Central memory CD8-positive, alpha-beta T cell (primary cell): ENCODE measurements around the gene TSBP1.

Experiments
- ATAC-seq: fragments of 150-1000 bp; cut with Tn5 transposase; replicated peaks from 2 replicates; pipeline ENCODE4 v1.10.0; 2022; ENCODE audit warnings: mild to moderate bottlenecking, moderate FRiP score, moderate number of reproducible peaks; ENCODE audit not compliant: poor library complexity, severe bottlenecking; ENCODE audit errors: extremely low read depth
- DNase-seq, 2 donors: peaks; one replicate each; pipeline ENCODE4 v3.0.0; 2021; ENCODE audit warnings: low spot score in 2 of 2
- H3K27ac Mint-ChIP-seq: one replicate; pipeline ENCODE4 v1.8.0; 2022; ENCODE audit warnings: low read depth, mild to moderate bottlenecking, moderate library complexity, mixed read lengths
- H3K27me3 Mint-ChIP-seq: one replicate; pipeline ENCODE4 v1.8.0; 2022; ENCODE audit warnings: mixed read lengths
- H3K36me3 Mint-ChIP-seq: one replicate; pipeline ENCODE4 v1.8.0; 2022; ENCODE audit warnings: mild to moderate bottlenecking, moderate library complexity, mixed read lengths; ENCODE audit not compliant: insufficient read depth
- H3K4me1 Mint-ChIP-seq: one replicate; pipeline ENCODE4 v1.8.0; 2022; ENCODE audit warnings: mixed read lengths
- H3K4me3 Mint-ChIP-seq: one replicate; pipeline ENCODE4 v1.8.0; 2022; ENCODE audit warnings: mild to moderate bottlenecking, moderate library complexity, mixed read lengths
- H3K9me3 Mint-ChIP-seq: one replicate; pipeline ENCODE4 v1.8.0; 2022; ENCODE audit warnings: mixed read lengths

TSBP1 gene

GRCh38 chr6:32371803-32372202 lies at the start of gene TSBP1:
TSBP1 (minus strand) TSS chr6:32371903; CDS start chr6:32371706, 197 bp downstream.
- ATAC-seq (no peak), DNase-seq (no peak)
- peaks cover 67% of the 10 kb centered on the region for H3K27me3 Mint-ChIP-seq
- no peak within 1 kb of the TSS for H3K27ac Mint-ChIP-seq
- H3K9me3 Mint-ChIP-seq = no peaks in the 10 kb centered on the region
- H3K4me1 Mint-ChIP-seq = no peaks in the 10 kb centered on the region
- no peak within 1 kb of the TSS for H3K4me3 Mint-ChIP-seq
- no peaks in the 10 kb centered on the region for H3K36me3 Mint-ChIP-seq

GRCh38 chr6:32416036-32416435 lies 44.3 kb upstream of the TSBP1 start:
- no peak overlapping the region for H3K4me3 Mint-ChIP-seq
- ATAC-seq (no peak), DNase-seq (no peak)
- H3K4me1 Mint-ChIP-seq = peaks cover 12% of the 10 kb centered on the region
- peaks cover 75% of the 10 kb centered on the region for H3K27me3 Mint-ChIP-seq
- H3K27ac Mint-ChIP-seq = no peak overlapping the region
- H3K36me3 Mint-ChIP-seq = peaks cover 1% of the 10 kb centered on the region
- H3K9me3 Mint-ChIP-seq = no peaks in the 10 kb centered on the region

GRCh38 chr6:32415521-32416019 lies 43.9 kb upstream of the TSBP1 start:
- DNase-seq = peak; percentile 64 to 70
- H3K9me3 Mint-ChIP-seq = no peaks in the 10 kb centered on the region
- H3K27ac Mint-ChIP-seq = no peak overlapping the region
- peaks cover 77% of the 10 kb centered on the region for H3K27me3 Mint-ChIP-seq
- H3K4me1 Mint-ChIP-seq = peaks cover 12% of the 10 kb centered on the region
- ATAC-seq = peak; percentile 31
- H3K36me3 Mint-ChIP-seq = peaks cover 1% of the 10 kb centered on the region
- no peak overlapping the region for H3K4me3 Mint-ChIP-seq

- Mint-ChIP-seq H3K4me3 (no peak overlapping the region), H3K27ac (no peak overlapping the region), H3K9me3 (no peaks in the 10 kb centered on the region), H3K27me3 (peaks cover 68% of the 10 kb centered on the region), H3K4me1 (peaks cover 12% of the 10 kb centered on the region), H3K36me3 (peaks cover 1% of the 10 kb centered on the region)
- ATAC-seq = peak; percentile 94
- DNase-seq = peak; percentile 74 to 84
Observed at GRCh38 chr6:32413427-32414047, 41.8 kb upstream of the TSBP1 start.

GRCh38 chr6:32411566-32412327 lies 40.0 kb upstream of the TSBP1 start:
- no peak for DNase-seq
- H3K36me3 Mint-ChIP-seq = peaks cover 1% of the 10 kb centered on the region
- H3K4me3 Mint-ChIP-seq = no peak overlapping the region
- no peak for ATAC-seq
- no peaks in the 10 kb centered on the region for H3K9me3 Mint-ChIP-seq
- H3K4me1 Mint-ChIP-seq = peaks cover 12% of the 10 kb centered on the region
- no peak overlapping the region for H3K27ac Mint-ChIP-seq
- peaks cover 76% of the 10 kb centered on the region for H3K27me3 Mint-ChIP-seq

- ATAC-seq (no peak), DNase-seq (no peak)
- Mint-ChIP-seq H3K27me3 (peaks cover 81% of the 10 kb centered on the region), H3K4me3 (no peak overlapping the region), H3K9me3 (no peaks in the 10 kb centered on the region), H3K4me1 (peaks cover 12% of the 10 kb centered on the region), H3K36me3 (peaks cover 1% of the 10 kb centered on the region), H3K27ac (no peak overlapping the region)
Observed at GRCh38 chr6:32410906-32411305, 39.2 kb upstream of the TSBP1 start.

- peaks cover 80% of the 10 kb centered on the region for H3K27me3 Mint-ChIP-seq
- no peaks in the 10 kb centered on the region for H3K9me3 Mint-ChIP-seq
- no peak for DNase-seq
- no peak for ATAC-seq
- no peaks in the 10 kb centered on the region for H3K4me1 Mint-ChIP-seq
- H3K36me3 Mint-ChIP-seq = no peaks in the 10 kb centered on the region
- H3K27ac Mint-ChIP-seq = no peak within 1 kb of the TSS
- no peak within 1 kb of the TSS for H3K4me3 Mint-ChIP-seq
Observed at GRCh38 chr6:32406857-32407256, 35.2 kb upstream of the TSBP1 start, which contains the start of gene BTNL2. BTNL2 (minus strand) TSS chr6:32407181; CDS start chr6:32407123, 58 bp downstream.

GRCh38 chr6:32406197-32406596 lies 34.5 kb upstream of the TSBP1 start:
- DNase-seq (no peak), ATAC-seq (no peak)
- peaks cover 80% of the 10 kb centered on the region for H3K27me3 Mint-ChIP-seq
- no peaks in the 10 kb centered on the region for H3K9me3 Mint-ChIP-seq
- H3K4me3 Mint-ChIP-seq = no peak overlapping the region
- H3K27ac Mint-ChIP-seq = no peak overlapping the region
- H3K36me3 Mint-ChIP-seq = no peaks in the 10 kb centered on the region
- H3K4me1 Mint-ChIP-seq = no peaks in the 10 kb centered on the region

GRCh38 chr6:32405656-32406055 lies 34.0 kb upstream of the TSBP1 start:
- Mint-ChIP-seq H3K9me3 (no peaks in the 10 kb centered on the region), H3K4me3 (no peak overlapping the region), H3K36me3 (no peaks in the 10 kb centered on the region), H3K27me3 (peaks cover 79% of the 10 kb centered on the region), H3K27ac (no peak overlapping the region), H3K4me1 (no peaks in the 10 kb centered on the region)
- DNase-seq (no peak), ATAC-seq (no peak)

- Mint-ChIP-seq H3K4me3 (no peak overlapping the region), H3K27ac (no peak overlapping the region), H3K4me1 (no peaks in the 10 kb centered on the region), H3K9me3 (no peaks in the 10 kb centered on the region), H3K36me3 (no peaks in the 10 kb centered on the region), H3K27me3 (peaks cover 68% of the 10 kb centered on the region)
- no peak for DNase-seq
- no peak for ATAC-seq
Observed at GRCh38 chr6:32402812-32403211, 31.1 kb upstream of the TSBP1 start.

- Mint-ChIP-seq H3K27me3 (peaks cover 54% of the 10 kb centered on the region), H3K9me3 (no peaks in the 10 kb centered on the region), H3K4me1 (no peaks in the 10 kb centered on the region), H3K4me3 (no peak overlapping the region), H3K36me3 (no peaks in the 10 kb centered on the region), H3K27ac (no peak overlapping the region)
- no peak for DNase-seq
- no peak for ATAC-seq
Observed at GRCh38 chr6:32401284-32401963, 29.7 kb upstream of the TSBP1 start.

GRCh38 chr6:32397252-32397920 lies 25.7 kb upstream of the TSBP1 start:
- Mint-ChIP-seq H3K27ac (no peak overlapping the region), H3K9me3 (no peaks in the 10 kb centered on the region), H3K36me3 (peaks cover 2% of the 10 kb centered on the region), H3K27me3 (peaks cover 47% of the 10 kb centered on the region), H3K4me1 (no peaks in the 10 kb centered on the region), H3K4me3 (no peak overlapping the region)
- ATAC-seq = no peak
- DNase-seq = no peak
